PFSK-1 (cell line): Measurements from ENCODE around the gene TAF4B.

Experiments
- REST ChIP-seq, 2 experiments: IDR thresholded peaks; 2 replicates each; pipeline versions ENCODE4 v1.6.1 to v1.8.0; 2011 to 2012; ENCODE audit warnings: low read depth in 2 of 2, low read length in 2 of 2, control low read depth in 1 of 2, inconsistent platforms in 1 of 2, mild to moderate bottlenecking in 1 of 2, moderate library complexity in 1 of 2; ENCODE audit not compliant: insufficient read depth in 1 of 2
- SIN3A ChIP-seq: IDR thresholded peaks from 2 replicates; pipeline ENCODE4 v1.6.1; 2012; ENCODE audit warnings: mild to moderate bottlenecking, low read length, moderate library complexity, borderline replicate concordance; ENCODE audit not compliant: insufficient read depth
- TAF1 ChIP-seq: IDR thresholded peaks from 2 replicates; pipeline ENCODE4 v1.6.1; 2012; ENCODE audit warnings: low read length, control low read depth, borderline replicate concordance; ENCODE audit not compliant: insufficient read depth

GRCh38 chr18:26277374-26277773 lies 51.1 kb downstream of the TAF4B start:
- TF ChIP-seq TAF1 (no peak), REST (IDR thresholded peaks at IDR 0.05; ENCODE audit: insufficient read depth in 1 of 2, low read depth in 2 of 2, low read length in 2 of 2) (no peak), SIN3A (no peak)
